Activated CD4-positive, alpha-beta memory T cell treated with anti-CD3 and anti-CD28 coated beads, Interleukin-2, amount 10 ng/mL, durations not matched to agents 7 days and 5 days (primary cell): ENCODE data around the gene SBNO2. TPM values are rescaled to one million over a fixed set of nuclear protein-coding genes. Genes with fewer than 3 reads are reported as not detected.

Experiments used
- CTCF ChIA-PET: fragments of 350-600 bp; sonication (Branson Sonifier 250); formaldehyde crosslinking; loops from one replicate; lab custom pipeline; 2021; ENCODE audit warnings: antibody characterized with exemption, inconsistent platforms; lab: Charles Lee
- POLR2A ChIA-PET: fragments of 350-600 bp; sonication (Branson Sonifier 250); formaldehyde crosslinking; loops from one replicate; lab custom pipeline; 2021; ENCODE audit warnings: antibody characterized with exemption; lab: Charles Lee
- DNase-seq: peaks from one replicate; pipeline ENCODE4 v3.0.0-alpha.2; 2020
- H3K27ac Mint-ChIP-seq: one replicate; pipeline ENCODE4 v1.8.0; 2021; ENCODE audit warnings: mild to moderate bottlenecking, mixed read lengths
- H3K27me3 Mint-ChIP-seq: one replicate; pipeline ENCODE4 v1.8.0; 2021; ENCODE audit warnings: mixed read lengths
- H3K36me3 Mint-ChIP-seq: one replicate; pipeline ENCODE4 v1.8.0; 2021; ENCODE audit warnings: low read depth, mixed read lengths
- H3K4me1 Mint-ChIP-seq: one replicate; pipeline ENCODE4 v1.8.0; 2021; ENCODE audit warnings: mixed read lengths
- H3K4me3 Mint-ChIP-seq: one replicate; pipeline ENCODE4 v1.8.0; 2021; ENCODE audit warnings: mild to moderate bottlenecking, mixed read lengths
- H3K9me3 Mint-ChIP-seq: one replicate; pipeline ENCODE4 v1.8.0; 2021; ENCODE audit warnings: mixed read lengths
- total RNA-seq, 2 experiments: library from RNA; stranded (reverse); gene quantifications; one replicate each; pipeline ENCODE4 v1.2.3, GENCODE V29; 2021

Gene SBNO2, protein sequence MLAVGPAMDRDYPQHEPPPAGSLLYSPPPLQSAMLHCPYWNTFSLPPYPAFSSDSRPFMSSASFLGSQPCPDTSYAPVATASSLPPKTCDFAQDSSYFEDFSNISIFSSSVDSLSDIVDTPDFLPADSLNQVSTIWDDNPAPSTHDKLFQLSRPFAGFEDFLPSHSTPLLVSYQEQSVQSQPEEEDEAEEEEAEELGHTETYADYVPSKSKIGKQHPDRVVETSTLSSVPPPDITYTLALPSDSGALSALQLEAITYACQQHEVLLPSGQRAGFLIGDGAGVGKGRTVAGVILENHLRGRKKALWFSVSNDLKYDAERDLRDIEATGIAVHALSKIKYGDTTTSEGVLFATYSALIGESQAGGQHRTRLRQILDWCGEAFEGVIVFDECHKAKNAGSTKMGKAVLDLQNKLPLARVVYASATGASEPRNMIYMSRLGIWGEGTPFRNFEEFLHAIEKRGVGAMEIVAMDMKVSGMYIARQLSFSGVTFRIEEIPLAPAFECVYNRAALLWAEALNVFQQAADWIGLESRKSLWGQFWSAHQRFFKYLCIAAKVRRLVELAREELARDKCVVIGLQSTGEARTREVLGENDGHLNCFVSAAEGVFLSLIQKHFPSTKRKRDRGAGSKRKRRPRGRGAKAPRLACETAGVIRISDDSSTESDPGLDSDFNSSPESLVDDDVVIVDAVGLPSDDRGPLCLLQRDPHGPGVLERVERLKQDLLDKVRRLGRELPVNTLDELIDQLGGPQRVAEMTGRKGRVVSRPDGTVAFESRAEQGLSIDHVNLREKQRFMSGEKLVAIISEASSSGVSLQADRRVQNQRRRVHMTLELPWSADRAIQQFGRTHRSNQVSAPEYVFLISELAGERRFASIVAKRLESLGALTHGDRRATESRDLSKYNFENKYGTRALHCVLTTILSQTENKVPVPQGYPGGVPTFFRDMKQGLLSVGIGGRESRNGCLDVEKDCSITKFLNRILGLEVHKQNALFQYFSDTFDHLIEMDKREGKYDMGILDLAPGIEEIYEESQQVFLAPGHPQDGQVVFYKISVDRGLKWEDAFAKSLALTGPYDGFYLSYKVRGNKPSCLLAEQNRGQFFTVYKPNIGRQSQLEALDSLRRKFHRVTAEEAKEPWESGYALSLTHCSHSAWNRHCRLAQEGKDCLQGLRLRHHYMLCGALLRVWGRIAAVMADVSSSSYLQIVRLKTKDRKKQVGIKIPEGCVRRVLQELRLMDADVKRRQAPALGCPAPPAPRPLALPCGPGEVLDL (N-terminal part only)
- 10 to 100 TPM; 94.4 to 98.2 TPM for total RNA-seq

- peaks cover 13% of the 10 kb centered on the region for H3K36me3 Mint-ChIP-seq
- peak within 1 kb of the TSS; percentile 88 for H3K4me3 Mint-ChIP-seq
- no peaks in the 10 kb centered on the region for H3K27me3 Mint-ChIP-seq
- H3K9me3 Mint-ChIP-seq: peaks cover 2% of the 10 kb centered on the region
- CTCF ChIA-PET: interaction anchor here (0.6 to 1.4 kb wide), 2 partner anchors 20 to 98 kb away, joined by 4 read pairs; no protein-coding TSS in a partner anchor
- peaks cover 34% of the 10 kb centered on the region for H3K4me1 Mint-ChIP-seq
- peak; percentile 95 for DNase-seq
- peak within 1 kb of the TSS; percentile 88 for H3K27ac Mint-ChIP-seq
- POLR2A ChIA-PET: interaction anchor here (1.0 to 1.4 kb wide), 6 partner anchors 33 to 86 kb away, joined by 3 to 4 read pairs (median 4); partner anchors contain the start of gene GPX4
Measured at GRCh38 chr19:1173845-1174809, at the start of gene SBNO2. Gene SBNO2 (minus strand): TSS chr19:1174268. CDS start chr19:1154276, 19,992 bp downstream.

- no peak for DNase-seq
- ChIA-PET CTCF (interaction anchor here (0.6 to 1.0 kb wide), 2 partner anchors 20 to 29 kb away, joined by 4 to 6 read pairs; no protein-coding TSS in a partner anchor), POLR2A (interaction anchor here (1.9 kb wide), 1 partner anchor 9 kb away, joined by 6 read pairs; no protein-coding TSS in a partner anchor)
- no peaks in the 10 kb centered on the region for H3K4me1 Mint-ChIP-seq
- no peaks in the 10 kb centered on the region for H3K27me3 Mint-ChIP-seq
- H3K36me3 Mint-ChIP-seq: peaks cover 6% of the 10 kb centered on the region
- no peak overlapping the region for H3K27ac Mint-ChIP-seq
- H3K9me3 Mint-ChIP-seq: no peaks in the 10 kb centered on the region
- H3K4me3 Mint-ChIP-seq: no peak overlapping the region
Measured at GRCh38 chr19:1223018-1223855, 49.2 kb upstream of the SBNO2 start.

GRCh38 chr19:1222394-1222793 lies 48.3 kb upstream of the SBNO2 start:
- H3K4me1 Mint-ChIP-seq: no peaks in the 10 kb centered on the region
- H3K9me3 Mint-ChIP-seq: no peaks in the 10 kb centered on the region
- no peaks in the 10 kb centered on the region for H3K27me3 Mint-ChIP-seq
- DNase-seq: no peak
- peaks cover 3% of the 10 kb centered on the region for H3K36me3 Mint-ChIP-seq
- no peak overlapping the region for H3K4me3 Mint-ChIP-seq
- POLR2A ChIA-PET: interaction anchor here (1.9 kb wide), 1 partner anchor 8 kb away, joined by 6 read pairs; no protein-coding TSS in a partner anchor
- H3K27ac Mint-ChIP-seq: no peak overlapping the region
- CTCF ChIA-PET: interaction anchor here (0.6 to 1.0 kb wide), 2 partner anchors 19 to 28 kb away, joined by 4 to 6 read pairs; no protein-coding TSS in a partner anchor

DNA sequence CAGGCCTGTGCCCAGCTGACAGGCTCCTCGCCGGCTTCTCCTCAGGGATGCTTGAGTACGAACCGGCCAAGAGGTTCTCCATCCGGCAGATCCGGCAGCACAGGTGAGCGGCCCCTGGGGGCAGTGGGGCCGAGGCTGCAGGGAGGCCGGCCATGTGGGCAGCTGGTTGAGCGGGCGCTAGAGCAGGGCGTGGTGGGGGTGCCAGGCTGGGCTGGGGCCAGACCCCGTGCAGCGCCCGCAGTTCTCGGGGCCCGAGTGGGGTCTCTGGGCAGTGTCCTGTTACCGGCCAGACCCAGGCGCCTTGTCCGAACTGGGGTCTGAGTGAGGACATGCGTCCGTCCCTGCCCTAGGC lies 47.8 kb upstream of the SBNO2 start:
- no peak for DNase-seq
- H3K36me3 Mint-ChIP-seq: peaks cover 3% of the 10 kb centered on the region
- H3K4me3 Mint-ChIP-seq: no peak overlapping the region
- H3K9me3 Mint-ChIP-seq: no peaks in the 10 kb centered on the region
- ChIA-PET POLR2A (no interaction called here), CTCF (no interaction called here)
- H3K27me3 Mint-ChIP-seq: no peaks in the 10 kb centered on the region
- H3K27ac Mint-ChIP-seq: no peak overlapping the region
- H3K4me1 Mint-ChIP-seq: peaks cover 1% of the 10 kb centered on the region

- Mint-ChIP-seq H3K9me3 (no peaks in the 10 kb centered on the region), H3K4me3 (no peak overlapping the region), H3K4me1 (peaks cover 2% of the 10 kb centered on the region), H3K27me3 (no peaks in the 10 kb centered on the region), H3K27ac (no peak overlapping the region), H3K36me3 (peaks cover 3% of the 10 kb centered on the region)
- DNase-seq: no peak
- POLR2A ChIA-PET: no interaction called here
- CTCF ChIA-PET: no interaction called here
Measured at GRCh38 chr19:1220976-1221903, 47.2 kb upstream of the SBNO2 start.

DNA sequence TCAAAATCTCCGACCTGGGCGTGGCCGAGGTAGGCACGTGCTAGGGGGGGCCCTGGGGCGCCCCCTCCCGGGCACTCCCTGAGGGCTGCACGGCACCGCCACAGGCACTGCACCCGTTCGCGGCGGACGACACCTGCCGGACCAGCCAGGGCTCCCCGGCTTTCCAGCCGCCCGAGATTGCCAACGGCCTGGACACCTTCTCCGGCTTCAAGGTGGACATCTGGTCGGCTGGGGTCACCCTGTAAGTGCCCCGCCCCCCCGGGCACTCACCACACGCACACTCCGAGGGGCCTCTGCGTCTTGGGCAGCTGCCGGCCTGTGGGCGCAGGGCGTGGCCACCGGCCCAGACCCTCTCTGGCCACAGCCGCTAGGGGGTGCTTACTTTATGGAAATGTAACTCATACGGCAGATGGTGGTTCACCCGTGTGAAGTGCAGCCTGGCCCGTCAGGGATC lies 46.4 kb upstream of the SBNO2 start:
- Mint-ChIP-seq H3K27me3 (no peaks in the 10 kb centered on the region), H3K4me1 (peaks cover 7% of the 10 kb centered on the region), H3K27ac (no peak overlapping the region), H3K4me3 (no peak overlapping the region), H3K36me3 (peaks cover 3% of the 10 kb centered on the region), H3K9me3 (no peaks in the 10 kb centered on the region)
- ChIA-PET POLR2A (no interaction called here), CTCF (no interaction called here)
- DNase-seq: no peak

DNA sequence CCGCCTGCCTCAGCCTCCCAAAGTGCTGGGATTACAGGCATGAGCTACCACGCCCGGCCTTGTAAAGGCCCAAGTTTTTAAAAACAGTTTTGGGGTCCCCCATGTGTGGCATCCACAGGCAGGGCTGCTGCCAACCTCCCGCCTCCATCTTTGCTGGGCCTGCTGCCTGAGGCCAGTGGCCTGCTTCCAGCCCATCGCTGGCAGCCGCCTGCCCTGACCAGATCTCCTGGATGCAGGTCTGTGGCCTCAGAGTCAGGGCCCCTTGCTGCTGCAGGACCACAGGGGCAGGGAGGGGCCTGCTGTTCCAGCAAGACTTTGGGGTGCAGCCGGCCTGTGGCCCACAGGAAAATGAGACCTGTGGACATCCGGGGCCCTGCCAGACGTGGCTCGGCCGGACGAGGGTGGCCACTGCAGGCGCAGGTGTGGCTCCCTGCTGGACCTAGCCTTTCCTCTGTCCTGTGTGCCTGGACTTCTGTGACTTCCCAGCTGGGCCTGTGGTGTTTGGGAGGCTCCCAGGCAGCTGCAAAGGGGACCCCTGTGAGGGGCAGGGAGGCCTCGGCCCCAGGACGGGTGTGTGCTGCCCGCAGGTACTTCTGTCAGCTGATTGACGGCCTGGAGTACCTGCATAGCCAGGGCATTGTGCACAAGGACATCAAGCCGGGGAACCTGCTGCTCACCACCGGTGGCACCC lies 45.9 kb upstream of the SBNO2 start:
- Mint-ChIP-seq H3K36me3 (peaks cover 3% of the 10 kb centered on the region), H3K9me3 (no peaks in the 10 kb centered on the region), H3K27me3 (no peaks in the 10 kb centered on the region), H3K27ac (no peak overlapping the region), H3K4me1 (peaks cover 7% of the 10 kb centered on the region), H3K4me3 (no peak overlapping the region)
- POLR2A ChIA-PET: no interaction called here
- DNase-seq: no peak
- CTCF ChIA-PET: no interaction called here

DNA sequence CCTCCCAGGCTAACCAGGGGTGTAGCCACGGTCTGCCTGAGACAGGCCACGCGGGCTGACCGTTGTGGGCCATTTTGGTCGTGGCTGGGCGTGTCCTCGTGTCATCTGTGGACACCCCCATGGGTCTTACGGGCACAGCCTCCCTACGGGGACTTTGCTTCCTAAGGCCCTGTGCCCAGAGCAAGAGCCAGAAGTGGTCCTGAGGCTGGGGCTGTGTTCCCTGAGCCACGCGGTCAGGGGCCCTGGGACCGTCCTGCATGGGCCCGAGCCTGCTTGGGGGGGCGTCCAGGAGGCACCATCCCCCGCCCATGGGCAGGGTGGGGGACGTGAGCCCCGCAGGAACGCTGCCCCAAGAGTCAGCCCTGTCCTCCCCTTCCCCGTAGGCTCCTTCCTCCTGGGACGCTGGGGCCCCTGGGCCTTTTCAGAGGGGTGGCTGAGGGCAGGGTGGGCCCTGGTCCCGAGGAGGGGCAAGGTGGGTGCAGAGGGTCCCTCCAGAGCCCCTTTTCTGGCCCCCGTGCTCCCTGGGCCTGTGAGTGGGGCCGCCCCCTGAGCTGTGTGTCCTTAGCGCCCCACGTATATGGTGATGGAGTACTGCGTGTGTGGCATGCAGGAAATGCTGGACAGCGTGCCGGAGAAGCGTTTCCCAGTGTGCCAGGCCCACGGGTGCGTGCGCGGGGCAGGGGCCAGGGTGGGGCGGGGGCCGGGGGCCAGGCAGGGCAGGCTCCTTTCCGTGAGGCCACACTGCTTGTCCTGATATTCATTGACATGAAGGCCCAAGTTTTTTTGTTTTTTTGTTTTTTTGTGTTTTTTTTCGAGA lies 44.9 kb upstream of the SBNO2 start:
- no peak for DNase-seq
- Mint-ChIP-seq H3K9me3 (no peaks in the 10 kb centered on the region), H3K4me1 (peaks cover 13% of the 10 kb centered on the region), H3K36me3 (peaks cover 3% of the 10 kb centered on the region), H3K4me3 (no peak overlapping the region), H3K27ac (no peak overlapping the region), H3K27me3 (no peaks in the 10 kb centered on the region)
- POLR2A ChIA-PET: no interaction called here
- CTCF ChIA-PET: interaction anchor here (1.6 kb wide), 1 partner anchor 25 kb away, joined by 7 read pairs; no protein-coding TSS in a partner anchor

DNA sequence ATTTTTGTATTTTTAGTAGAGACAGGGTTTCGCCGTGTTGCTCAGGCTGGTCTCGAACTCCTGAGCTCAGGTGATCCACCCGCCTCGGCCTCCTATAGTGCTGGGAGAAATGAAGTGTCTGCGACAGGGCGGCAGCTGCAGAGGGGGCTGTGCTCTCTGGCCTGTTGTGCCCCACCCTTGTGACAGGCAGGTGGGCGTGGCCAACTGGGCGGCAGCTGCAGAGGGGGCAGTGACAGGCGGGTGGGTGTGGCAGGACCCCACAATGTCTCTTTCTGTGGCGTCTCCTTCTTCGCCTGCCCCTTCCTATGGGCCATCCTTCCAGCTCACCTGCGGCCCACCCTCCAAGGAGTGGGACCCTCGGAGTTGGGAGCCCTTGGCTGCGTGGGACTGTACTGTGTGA lies 43.3 kb upstream of the SBNO2 start:
- no peak overlapping the region for H3K27ac Mint-ChIP-seq
- no peaks in the 10 kb centered on the region for H3K27me3 Mint-ChIP-seq
- ChIA-PET POLR2A (interaction anchor here (0.6 to 1.2 kb wide), 3 partner anchors 8 to 42 kb away, joined by 3 read pairs; no protein-coding TSS in a partner anchor), CTCF (interaction anchor here (1.4 to 1.6 kb wide), 2 partner anchors 27 to 104 kb away, joined by 3 to 7 read pairs; no protein-coding TSS in a partner anchor)
- peaks cover 23% of the 10 kb centered on the region for H3K4me1 Mint-ChIP-seq
- no peak overlapping the region for H3K4me3 Mint-ChIP-seq
- no peaks in the 10 kb centered on the region for H3K9me3 Mint-ChIP-seq
- H3K36me3 Mint-ChIP-seq: peaks cover 12% of the 10 kb centered on the region
- no peak for DNase-seq
